H1 (cell line): ENCODE measurements around the gene PRR5. TPM values are rescaled to one million over a fixed set of nuclear protein-coding genes. Genes with fewer than 3 reads are reported as not detected.

Experiments used
- CTCF ChIA-PET: fragments of 300-600 bp; sonication (Branson Sonifier 250); formaldehyde crosslinking; loops from one replicate; lab custom pipeline; 2021; ENCODE audit not compliant: partially characterized antibody; lab: Charles Lee
- POLR2A ChIA-PET: fragments of 300-600 bp; sonication (Branson Sonifier 250); formaldehyde crosslinking; loops from one replicate; lab custom pipeline; 2021; ENCODE audit warnings: inconsistent platforms; ENCODE audit not compliant: partially characterized antibody; lab: Charles Lee
- DNase-seq, 2 experiments: peaks; one replicate each; pipeline versions ENCODE4 v3.0.0 to v3.0.0-alpha.2; 2010 to 2022; ENCODE audit warnings: low spot score in 2 of 2, low read depth in 1 of 2, mixed read lengths in 1 of 2
- FAIRE-seq: peaks from 2 replicates; lab custom pipeline; 2011; peaks lifted over from hg19 to GRCh38; lab: Jason Lieb, UNC
- H2AFZ ChIP-seq: 2 replicates; pipeline ENCODE4 v1.8.1; 2012; ENCODE audit warnings: low read length, inconsistent platforms
- H2AK5ac ChIP-seq: 2 replicates; pipeline ENCODE4 v1.6.1; 2013; ENCODE audit warnings: low read depth, low read length
- H2BK120ac ChIP-seq: replicated peaks from 2 replicates; pipeline ENCODE3; 2013; ENCODE audit warnings: low read depth, low read length, inconsistent platforms
- H2BK12ac ChIP-seq: 2 replicates; pipeline ENCODE4 v1.6.1; 2013; ENCODE audit warnings: low read depth, low read length
- H2BK15ac ChIP-seq: 2 replicates; pipeline ENCODE4 v1.6.1; 2013; ENCODE audit warnings: low read length
- H2BK20ac ChIP-seq: 2 replicates; pipeline ENCODE4 v1.6.1; 2013; ENCODE audit warnings: low read length
- H2BK5ac ChIP-seq: 2 replicates; pipeline ENCODE4 v1.6.1; 2013; ENCODE audit warnings: low read depth, low read length
- H3K14ac ChIP-seq: 2 replicates; pipeline ENCODE4 v1.6.1; 2013; ENCODE audit warnings: inconsistent platforms; ENCODE audit not compliant: insufficient read length
- H3K18ac ChIP-seq: 2 replicates; pipeline ENCODE4 v1.6.1; 2013; ENCODE audit warnings: low read length; ENCODE audit errors: extremely low read depth
- H3K23ac ChIP-seq: 2 replicates; pipeline ENCODE4 v1.6.1; 2013; ENCODE audit warnings: inconsistent platforms; ENCODE audit not compliant: insufficient read length
- H3K23me2 ChIP-seq: 2 replicates; pipeline ENCODE4 v1.6.1; 2013; ENCODE audit warnings: low read depth, low read length
- H3K27ac ChIP-seq: 2 replicates; pipeline ENCODE4 v1.6.1; 2011; ENCODE audit warnings: low read depth, low read length, inconsistent platforms
- H3K27me3 ChIP-seq, 4 experiments: replicated peaks in 1 of 4; 1 replicate in 1 of 4; 2 replicates in 3 of 4; pipeline versions ENCODE4 v1.6.1 to v1.8.1; 2011 to 2013; ENCODE audit warnings: low read length in 3 of 4, mild to moderate bottlenecking in 3 of 4, inconsistent platforms in 2 of 4, mixed read lengths in 2 of 4, moderate library complexity in 1 of 4; ENCODE audit not compliant: control insufficient read depth in 3 of 4, insufficient read depth in 3 of 4; ENCODE audit errors: extremely low read depth in 1 of 4
- H3K36me3 ChIP-seq, 4 experiments: 2 replicates each; pipeline versions ENCODE4 v1.6.1 to v1.8.1; 2011 to 2013; ENCODE audit warnings: mild to moderate bottlenecking in 4 of 4, low read length in 3 of 4, moderate library complexity in 2 of 4, control low read depth in 1 of 4, inconsistent platforms in 1 of 4; ENCODE audit not compliant: insufficient read depth in 4 of 4, control insufficient read depth in 2 of 4
- H3K4ac ChIP-seq: replicated peaks from 2 replicates; pipeline ENCODE3; 2013; ENCODE audit warnings: low read length, low read depth, mixed read lengths, inconsistent platforms; ENCODE audit not compliant: insufficient read length
- H3K4me1 ChIP-seq, 4 experiments: replicated peaks in 1 of 4; 1 replicate in 1 of 4; 2 replicates in 3 of 4; pipeline versions ENCODE4 v1.6.1 to v1.8.1; 2011 to 2013; ENCODE audit warnings: low read length in 3 of 4, inconsistent platforms in 2 of 4, mixed read lengths in 1 of 4; ENCODE audit not compliant: insufficient read depth in 4 of 4, control insufficient read depth in 3 of 4
- H3K4me2 ChIP-seq, 2 experiments: 2 replicates each; pipeline versions ENCODE4 v1.6.1 to v1.8.1; 2011 to 2013; ENCODE audit warnings: low read depth in 2 of 2, low read length in 2 of 2, control low read depth in 1 of 2, inconsistent platforms in 1 of 2, mild to moderate bottlenecking in 1 of 2; ENCODE audit not compliant: insufficient read depth in 1 of 2
- H3K4me3 ChIP-seq, 4 experiments: fragments of 200-600, 300-600 bp in 1 of 4; sonication (generic), shearing (Covaris generic), sonication (Bioruptor Twin) in 1 of 4; 2 replicates each; pipeline versions ENCODE4 v1.5.1 to v1.8.1; 2011 to 2016; ENCODE audit warnings: low read length in 4 of 4, low read depth in 3 of 4, control low read depth in 2 of 4, inconsistent platforms in 2 of 4, mild to moderate bottlenecking in 2 of 4, mixed read lengths in 1 of 4, moderate library complexity in 1 of 4; ENCODE audit not compliant: insufficient read depth in 2 of 4; ENCODE audit errors: extremely low read depth in 1 of 4
- H3K56ac ChIP-seq: replicated peaks from 2 replicates; pipeline ENCODE3; 2013; ENCODE audit warnings: low read depth, mild to moderate bottlenecking, mixed read lengths, low read length, inconsistent platforms; ENCODE audit not compliant: insufficient read length
- H3K79me1 ChIP-seq: 2 replicates; pipeline ENCODE4 v1.6.1; 2013; ENCODE audit warnings: low read depth, low read length, control low read depth
- H3K79me2 ChIP-seq, 2 experiments: 2 replicates each; pipeline versions ENCODE4 v1.6.1 to v1.8.1; 2012 to 2013; ENCODE audit warnings: low read length in 2 of 2, mild to moderate bottlenecking in 2 of 2, inconsistent platforms in 1 of 2; ENCODE audit not compliant: insufficient read depth in 2 of 2, control insufficient read depth in 1 of 2
- H3K9ac ChIP-seq, 4 experiments: replicated peaks in 1 of 4; 1 replicate in 1 of 4; 2 replicates in 3 of 4; pipeline versions ENCODE4 v1.6.1 to v1.8.1; 2011 to 2013; ENCODE audit warnings: low read depth in 3 of 4, low read length in 3 of 4, control low read depth in 2 of 4, mild to moderate bottlenecking in 2 of 4, moderate library complexity in 2 of 4, inconsistent platforms in 1 of 4; ENCODE audit errors: extremely low read depth in 1 of 4
- H3K9me3 ChIP-seq, 2 experiments: 2 replicates each; pipeline versions ENCODE4 v1.6.1 to v1.8.1; 2012 to 2013; ENCODE audit warnings: mild to moderate bottlenecking in 2 of 2, moderate library complexity in 2 of 2, control low read depth in 1 of 2, inconsistent platforms in 1 of 2, low read depth in 1 of 2, low read length in 1 of 2, mixed read lengths in 1 of 2; ENCODE audit not compliant: insufficient read depth in 2 of 2
- H4K20me1 ChIP-seq, 2 experiments: replicated peaks in 1 of 2; 2 replicates each; pipeline versions ENCODE3 to v1.8.1; 2011 to 2013; ENCODE audit warnings: inconsistent platforms in 2 of 2, low read length in 2 of 2, mild to moderate bottlenecking in 1 of 2; ENCODE audit not compliant: insufficient read depth in 2 of 2, control insufficient read depth in 1 of 2
- H4K5ac ChIP-seq: 2 replicates; pipeline ENCODE4 v1.6.1; 2013; ENCODE audit warnings: low read length, low read depth, mixed read lengths, inconsistent platforms; ENCODE audit not compliant: insufficient read length
- H4K8ac ChIP-seq: 2 replicates; pipeline ENCODE4 v1.8.0; 2013; ENCODE audit warnings: mild to moderate bottlenecking, moderate library complexity, low read length, inconsistent platforms; ENCODE audit not compliant: insufficient read depth; ENCODE audit errors: extremely low read depth
- H4K91ac ChIP-seq: replicated peaks from 2 replicates; pipeline ENCODE3; 2013; ENCODE audit warnings: low read length, mixed read lengths, inconsistent platforms; ENCODE audit not compliant: insufficient read length
- JUN ChIP-seq: IDR thresholded peaks from 2 replicates; pipeline ENCODE4 v1.6.1; 2011; ENCODE audit warnings: low read depth, mild to moderate bottlenecking, improper control_type of control experiment, low read length
- JUND ChIP-seq: IDR thresholded peaks from 2 replicates; pipeline ENCODE4 v1.6.1; 2011; ENCODE audit warnings: mild to moderate bottlenecking, improper control_type of control experiment, low read length
- SRF ChIP-seq: IDR thresholded peaks from 2 replicates; pipeline ENCODE4 v1.6.1; 2011; ENCODE audit warnings: mild to moderate bottlenecking, low read depth, low read length, moderate library complexity
- SUZ12 ChIP-seq: fragments of 200-600 bp; sonication (generic); IDR thresholded peaks from 2 replicates; pipeline ENCODE4 v1.6.1; 2012; ENCODE audit warnings: mild to moderate bottlenecking, inconsistent platforms, low read length, moderate library complexity, mixed read lengths
- WGBS, 2 experiments: shearing (Covaris generic) in 1 of 2; methylation state at CpG; one replicate each; pipeline versions ENCODE4 v1.1.6 to v1.1.7; 2013 to 2015; ENCODE audit warnings: low lambda C conversion rate in 2 of 2, mixed read lengths in 2 of 2, inconsistent platforms in 1 of 2, low coverage in 1 of 2, missing lambda C conversion rate in 1 of 2; ENCODE audit not compliant: insufficient replicate concordance in 2 of 2, insufficient coverage in 1 of 2, insufficient read length in 1 of 2; ENCODE audit errors: extremely low coverage in 1 of 2, missing lambda C conversion rate in 1 of 2; 5-methylcytosine and 5-hydroxymethylcytosine counted together
- polyA plus RNA-seq, 7 experiments: library from polyadenylated mRNA; depleted of rRNA in 3 of 7; stranded (reverse) in 5 of 7; unstranded in 2 of 7; fragments of >200 nt in 5 of 7; fragments of 200-250 nt in 2 of 7; gene quantifications; 1 replicate in 5 of 7; 2 replicates in 1 of 7; 4 replicates in 1 of 7; pipeline versions ENCODE4 v1.2.1 to v1.2.3, GENCODE V29; 2011 to 2013; ENCODE audit warnings: missing spikeins in 2 of 7, mixed read lengths in 2 of 7
- total RNA-seq: library from RNA; stranded (reverse); fragmentation: NEBNext Ultra II Directional; extraction: Animal tissue kit (Norgen Biotek cat#: 25700); gene quantifications from 2 replicates; pipeline ENCODE4 v1.2.1, GENCODE V29; 2021
- TF ChIP-seq, protein P1 (sequence below): IDR thresholded peaks from 2 replicates; pipeline ENCODE4 v1.6.1; 2011; ENCODE audit warnings: low read length, improper control_type of control experiment
- TF ChIP-seq, protein P2 (sequence below): IDR thresholded peaks from 2 replicates; pipeline ENCODE4 v1.6.1; 2011; ENCODE audit warnings: low read depth, mild to moderate bottlenecking, low read length; ENCODE audit not compliant: insufficient read depth

PRR5 gene
- total and polyA plus RNA-seq, 2 of the 8 experiments (the other 6 are each of a cell fraction or from before 2014, with no cell fraction given), result 16.5 to 25.7 TPM

DNA sequence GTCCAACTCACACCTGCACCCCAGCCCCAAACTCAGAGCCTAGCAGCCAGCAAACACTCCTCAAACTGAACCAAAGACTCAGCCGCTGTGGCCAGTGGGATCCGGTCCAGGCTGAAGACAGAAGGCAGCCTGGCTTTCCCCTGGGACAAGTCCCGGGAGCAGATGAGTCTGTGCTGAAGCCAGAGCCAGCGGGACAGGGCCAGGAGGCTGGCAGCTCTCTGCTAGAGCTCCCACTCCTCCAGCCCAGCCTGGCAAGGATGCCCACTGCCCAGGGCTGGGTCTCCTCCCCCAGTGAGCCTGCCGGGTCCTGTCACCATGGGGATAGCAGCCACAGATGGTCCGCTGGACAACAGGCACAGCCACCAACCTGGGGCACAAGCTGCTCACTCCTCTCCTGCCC, 42.9 kb upstream of the PRR5 start:
- ChIA-PET CTCF (interaction anchor here (0.6 to 2.0 kb wide), 3 partner anchors 10 to 207 kb away, joined by 3 to 7 read pairs (median 3); no protein-coding TSS in a partner anchor), POLR2A (interaction anchor here (0.6 kb wide), 1 partner anchor 1031 kb away, joined by 3 read pairs; no protein-coding TSS in a partner anchor)
- peak overlapping the region; percentile 69 for H3K4ac ChIP-seq
- no peaks in the 10 kb centered on the region; a peak in 2 of 7 replicates for H3K27me3 ChIP-seq
- H3K23me2 ChIP-seq, result peaks cover 1% of the 10 kb centered on the region; the same call in 1 of the 2 replicates
- H2BK20ac ChIP-seq, result no peak overlapping the region
- 94% methylated on average over 6 of the region's 6 CpGs; no CpG with 5 or more reads in 1 of the 2 experiments for WGBS, 2 experiments
- no peak overlapping the region for H3K23ac ChIP-seq
- no peak overlapping the region for H4K91ac ChIP-seq
- H3K4me3 ChIP-seq, result no peak overlapping the region
- H2BK5ac ChIP-seq, result no peak overlapping the region
- H3K36me3 ChIP-seq, result no peaks in the 10 kb centered on the region
- FAIRE-seq (no peak), DNase-seq (no peak)
- 0 out of 2 replicates have a peak overlapping the region, but pooled peaks have one; percentile 29 for H2BK15ac ChIP-seq
- H3K18ac ChIP-seq, result no peak overlapping the region
- no peak overlapping the region for H3K56ac ChIP-seq
- H2BK12ac ChIP-seq, result no peak overlapping the region
- H3K4me2 ChIP-seq, result no peak overlapping the region
- no peak overlapping the region for H3K9ac ChIP-seq
- no peak overlapping the region for H2AFZ ChIP-seq
- H4K5ac ChIP-seq, result peak overlapping the region; percentile 12
- H3K79me2 ChIP-seq, result no peaks in the 10 kb centered on the region
- peak overlapping the region; percentile 63; the same call in 1 of the 2 replicates for H4K8ac ChIP-seq
- no peak overlapping the region for H3K27ac ChIP-seq
- no peak for TF ChIP-seq SUZ12
- no peak for TF ChIP-seq JUN
- TF ChIP-seq, protein P1, sequence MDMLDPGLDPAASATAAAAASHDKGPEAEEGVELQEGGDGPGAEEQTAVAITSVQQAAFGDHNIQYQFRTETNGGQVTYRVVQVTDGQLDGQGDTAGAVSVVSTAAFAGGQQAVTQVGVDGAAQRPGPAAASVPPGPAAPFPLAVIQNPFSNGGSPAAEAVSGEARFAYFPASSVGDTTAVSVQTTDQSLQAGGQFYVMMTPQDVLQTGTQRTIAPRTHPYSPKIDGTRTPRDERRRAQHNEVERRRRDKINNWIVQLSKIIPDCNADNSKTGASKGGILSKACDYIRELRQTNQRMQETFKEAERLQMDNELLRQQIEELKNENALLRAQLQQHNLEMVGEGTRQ, result no peak
- no peak for TF ChIP-seq SRF
- TF ChIP-seq JUND, result no peak
- TF ChIP-seq, protein P2, sequence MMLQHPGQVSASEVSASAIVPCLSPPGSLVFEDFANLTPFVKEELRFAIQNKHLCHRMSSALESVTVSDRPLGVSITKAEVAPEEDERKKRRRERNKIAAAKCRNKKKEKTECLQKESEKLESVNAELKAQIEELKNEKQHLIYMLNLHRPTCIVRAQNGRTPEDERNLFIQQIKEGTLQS, result no peak
- no peak overlapping the region for H3K14ac ChIP-seq
- H3K9me3 ChIP-seq, result peaks cover 0 to 2% of the 10 kb centered on the region in 2 experiments; a peak in 1 of 4 replicates
- H3K79me1 ChIP-seq, result no peaks in the 10 kb centered on the region
- H2AK5ac ChIP-seq, result no peak overlapping the region
- H4K20me1 ChIP-seq, result no peaks in the 10 kb centered on the region
- H3K4me1 ChIP-seq, result peaks cover 4 to 16% (median 11%) of the 10 kb centered on the region in 4 experiments
- H2BK120ac ChIP-seq, result no peak overlapping the region
